K562 (cell line): ENCODE measurements around the gene ARHGEF7. TPM values are rescaled to one million over a fixed set of nuclear protein-coding genes. Genes with fewer than 3 reads are reported as not detected.

ENCODE experiments used
- ATAC-seq: fragments of 200-7000 bp; cut with Tn5 transposase; 3 replicates; pipeline ENCODE4 v1.9.1; 2020; ENCODE audit warnings: moderate library complexity
- BruUV-seq: library from RNA; stranded (reverse); fragments of 400-500 nt; replicated peaks from 2 replicates; lab custom pipeline; 2021; lab: Mats Ljungman, UMichigan
- CTCF ChIA-PET: fragments of 300-600 bp; formaldehyde crosslinking; extraction: SDS; loops from one replicate; lab custom pipeline; 2021; ENCODE audit warnings: low intra/inter-chr PET ratio; lab: Yijun Ruan, JAX
- POLR2A ChIA-PET: fragments of 300-600, 350-650 bp; sonication (Branson Sonifier 250); formaldehyde crosslinking; extraction: SDS; loops from one replicate; lab custom pipeline; 2021; ENCODE audit warnings: antibody characterized with exemption, inconsistent platforms; lab: Yijun Ruan, JAX
- DNase-seq, 4 experiments: peaks; one replicate each; pipeline versions ENCODE4 v3.0.0 to v3.0.0-alpha.2; 2011 to 2018; ENCODE audit warnings: low spot score in 3 of 4, mixed read lengths in 3 of 4; ENCODE audit errors: extremely low read depth in 1 of 4
- FAIRE-seq: peaks from 2 replicates; lab custom pipeline; 2011; peaks lifted over from hg19 to GRCh38; lab: Jason Lieb, UNC
- H2AFZ ChIP-seq: 2 replicates; pipeline ENCODE4 v1.6.0; 2011; ENCODE audit warnings: low read depth, low read length, control low read depth, inconsistent platforms
- H3K27ac ChIP-seq: fragments of 200-600 bp; 3 replicates; pipeline ENCODE4 v1.8.0; 2011; ENCODE audit warnings: low read depth, mild to moderate bottlenecking, control low read depth, inconsistent platforms, low read length, moderate library complexity, mixed read lengths; ENCODE audit errors: extremely low read depth
- H3K27me3 ChIP-seq, 2 experiments: fragments of 300-600 bp in 1 of 2; 2 replicates in 1 of 2; 3 replicates in 1 of 2; pipeline versions ENCODE4 v1.6.0 to v1.8.0; 2011; ENCODE audit warnings: inconsistent platforms in 2 of 2, low read length in 2 of 2, mild to moderate bottlenecking in 1 of 2, mixed read lengths in 1 of 2, moderate library complexity in 1 of 2; ENCODE audit not compliant: control insufficient read depth in 2 of 2, insufficient read depth in 2 of 2
- H3K36me3 ChIP-seq: fragments of 300-600 bp; 3 replicates; pipeline ENCODE4 v1.8.0; 2011; ENCODE audit warnings: mild to moderate bottlenecking, low read length, inconsistent platforms; ENCODE audit not compliant: control insufficient read depth, insufficient read depth
- H3K4me1 ChIP-seq, 2 experiments: fragments of 200-600 bp in 1 of 2; replicated peaks in 1 of 2; 2 replicates in 1 of 2; 3 replicates in 1 of 2; pipeline versions ENCODE4 v1.5.1 to v1.8.0; 2011; ENCODE audit warnings: inconsistent platforms in 2 of 2, low read length in 2 of 2, mild to moderate bottlenecking in 1 of 2, mixed read lengths in 1 of 2, moderate library complexity in 1 of 2; ENCODE audit not compliant: control insufficient read depth in 2 of 2, insufficient read depth in 2 of 2
- H3K4me2 ChIP-seq: 2 replicates; pipeline ENCODE4 v1.6.1; 2011; ENCODE audit warnings: low read length, control low read depth, inconsistent platforms, mixed read lengths; ENCODE audit not compliant: insufficient read depth
- H3K4me3 ChIP-seq: fragments of 200-600 bp; sonication (generic), shearing (Covaris generic); 2 replicates; pipeline ENCODE4 v1.5.1; 2016; ENCODE audit warnings: control low read depth, inconsistent platforms
- H3K79me2 ChIP-seq: fragments of 200-600 bp; 3 replicates; pipeline ENCODE4 v1.8.0; 2011; ENCODE audit warnings: low read length, inconsistent platforms; ENCODE audit not compliant: control insufficient read depth, insufficient read depth
- H3K9ac ChIP-seq, 2 experiments: 2 replicates each; pipeline versions ENCODE4 v1.6.0 to v1.6.1; 2011; ENCODE audit warnings: low read depth in 2 of 2, low read length in 2 of 2, control low read depth in 1 of 2, inconsistent platforms in 1 of 2, mild to moderate bottlenecking in 1 of 2, mixed read lengths in 1 of 2; ENCODE audit not compliant: insufficient read depth in 1 of 2
- H3K9me1 ChIP-seq: one replicate; pipeline ENCODE4 v1.6.0; 2011; ENCODE audit warnings: inconsistent platforms, mild to moderate bottlenecking, low read length, moderate library complexity; ENCODE audit not compliant: control insufficient read depth, insufficient read depth
- H3K9me3 ChIP-seq: replicated peaks from 2 replicates; pipeline ENCODE4 v1.5.1; 2011; ENCODE audit warnings: low read depth, low read length, inconsistent platforms; ENCODE audit not compliant: control insufficient read depth, insufficient read depth
- H4K20me1 ChIP-seq: replicated peaks from 2 replicates; pipeline ENCODE4 v1.6.1; 2011; ENCODE audit warnings: low read length, inconsistent platforms, mixed read lengths; ENCODE audit not compliant: control insufficient read depth, insufficient read depth
- ARID1B ChIP-seq: fragments of 450-650 bp; IDR thresholded peaks from 2 replicates; pipeline ENCODE4 v1.6.1; 2016; ENCODE audit warnings: antibody characterized with exemption, mild to moderate bottlenecking, inconsistent platforms
- ARID4B ChIP-seq: sonication (generic); formaldehyde crosslinking; IDR thresholded peaks from 2 replicates; pipeline ENCODE4 v1.8.0; 2022; ENCODE audit warnings: mild to moderate bottlenecking, missing genetic modification reagents
- ELK1 ChIP-seq: sonication (generic); formaldehyde crosslinking; IDR thresholded peaks from 2 replicates; pipeline ENCODE4 v1.8.1; 2022; ENCODE audit warnings: missing genetic modification reagents
- EP400 ChIP-seq: fragments of 450-650 bp; IDR thresholded peaks from 2 replicates; pipeline ENCODE4 v1.6.1; 2017; ENCODE audit warnings: antibody characterized with exemption, mild to moderate bottlenecking, moderate library complexity
- FOXA3 ChIP-seq, 2 experiments: fragments of 450-650 bp in 1 of 2; sonication (generic) in 1 of 2; formaldehyde crosslinking; IDR thresholded peaks in 1 of 2; conservative IDR thresholded peaks in 1 of 2; 2 replicates each; pipeline versions ENCODE4 v1.4.0 to v1.8.0; 2020 to 2022; ENCODE audit warnings: mild to moderate bottlenecking in 2 of 2, missing genetic modification reagents in 1 of 2
- LARP7 ChIP-seq: fragments of 450-650 bp; IDR thresholded peaks from 2 replicates; pipeline ENCODE4 v1.6.1; 2016
- ZSCAN29 ChIP-seq: fragments of 450-650 bp; IDR thresholded peaks from 2 replicates; pipeline ENCODE4 v1.6.1; 2017
- WGBS: fragments of 100-300 bp; shearing (Covaris generic); methylation state at CpG from one replicate; pipeline ENCODE4 v1.1.6; 2016; ENCODE audit warnings: low coverage, mixed read lengths; ENCODE audit not compliant: insufficient coverage; ENCODE audit errors: missing lambda C conversion rate; 5-methylcytosine and 5-hydroxymethylcytosine counted together
- in situ Hi-C: fragments of 300-500 bp; cut with MboI; formaldehyde crosslinking; loops from 4 replicates; pipeline ENCODE4 v1.15.0; 2018; ENCODE audit warnings: inconsistent platforms, mixed read lengths
- intact Hi-C: fragments of 100-400 bp; cut with micrococcal nuclease; formaldehyde crosslinking; loops from 2 replicates; pipeline ENCODE4 v1.14.2; 2022
- polyA plus RNA-seq, 8 experiments: library from polyadenylated mRNA; depleted of rRNA in 4 of 8; stranded (reverse) in 5 of 8; unstranded in 3 of 8; fragments of >200 nt; fragmentation: Nextera tagmentation in 2 of 8; fragmentation: Illumina TruSeq in 1 of 8; extraction: Ambion mirVana in 2 of 8; extraction: Trizol in 1 of 8; gene quantifications; 2 replicates each; pipeline versions ENCODE4 v1.2.1 to v1.2.3, GENCODE V29; 2011 to 2014; ENCODE audit warnings: inconsistent platforms in 1 of 8, missing spikeins in 1 of 8
- total RNA-seq, 7 experiments: library from RNA; depleted of rRNA in 6 of 7; stranded (reverse); fragments of >200 nt in 6 of 7; fragmentation: Illumina TruSeq in 2 of 7; extraction: Trizol in 2 of 7; gene quantifications; 2 replicates each; pipeline versions ENCODE4 v1.2.1 to v1.2.3, GENCODE V29; 2011 to 2021; ENCODE audit warnings: low replicate concordance in 1 of 7

The ARHGEF7 gene
- total and polyA plus RNA-seq, 9 of the 15 experiments (the other 6 are each of a cell fraction or from before 2014, with no cell fraction given) = 2.1 to 26.8 (median 17.5) TPM

- WGBS = 86% methylated on average over 8 of the region's 12 CpGs
- no peaks in the 10 kb centered on the region for H3K79me2 ChIP-seq
- TF ChIP-seq ARID1B = no peak
Observed at GRCh38 chr13:111280226-111280625, 165.1 kb downstream of the ARHGEF7 start.

GRCh38 chr13:111280681-111281585 is 165.8 kb downstream of the ARHGEF7 start:
- no peaks in the 10 kb centered on the region for H4K20me1 ChIP-seq
- no peaks in the 10 kb centered on the region for H3K9me3 ChIP-seq
- BruUV-seq = no TSS peak
- H3K27me3 ChIP-seq = no peaks in the 10 kb centered on the region
- ATAC-seq (no peak), DNase-seq (no peak), FAIRE-seq (no peak)
- no peak overlapping the region for H3K27ac ChIP-seq
- in situ Hi-C loops (no loop called here), intact Hi-C loops (no loop called here)
- 94% methylated on average over 10 of the region's 12 CpGs for WGBS
- H3K9me1 ChIP-seq = no peaks in the 10 kb centered on the region
- no peak overlapping the region for H3K4me2 ChIP-seq
- ChIA-PET POLR2A (interaction anchor here (1.4 kb wide), 1 partner anchor 11 kb away, joined by 3 read pairs; no protein-coding TSS in a partner anchor), CTCF (no interaction called here)
- peaks cover 59% of the 10 kb centered on the region; the same call in 2 of the 3 replicates for H3K36me3 ChIP-seq
- H3K9ac ChIP-seq = no peak overlapping the region
- H3K4me1 ChIP-seq = no peaks in the 10 kb centered on the region
- H3K79me2 ChIP-seq = no peaks in the 10 kb centered on the region
- no peak overlapping the region for H2AFZ ChIP-seq
- no peak overlapping the region for H3K4me3 ChIP-seq
- TF ChIP-seq ZSCAN29 (no peak), EP400 (no peak), LARP7 (no peak), FOXA3 (CRISPR knock-in tag; conservative IDR thresholded peaks at IDR 0.05 in 1 of 2, IDR thresholded peaks at IDR 0.05 in 1 of 2) (no peak), ELK1 (CRISPR knock-in tag) (no peak), ARID1B (no peak), ARID4B (CRISPR knock-in tag) (no peak)

More at GRCh38 chr13:111280226-111280625, 165.1 kb downstream of the ARHGEF7 start:
- Histone ChIP-seq H3K36me3 (peaks cover 66% of the 10 kb centered on the region; the same call in 2 of the 3 replicates), H2AFZ (no peak overlapping the region), H3K9me1 (no peaks in the 10 kb centered on the region), H3K27me3 (no peaks in the 10 kb centered on the region), H3K9ac (no peak overlapping the region), H3K4me3 (no peak overlapping the region), H3K9me3 (no peaks in the 10 kb centered on the region), H3K4me2 (no peak overlapping the region), H3K27ac (no peak overlapping the region), H4K20me1 (no peaks in the 10 kb centered on the region), H3K4me1 (no peaks in the 10 kb centered on the region)
- FAIRE-seq (no peak), DNase-seq (no peak), ATAC-seq (no peak)
- CTCF ChIA-PET = no interaction called here
- in situ Hi-C loops = no loop called here
- POLR2A ChIA-PET = interaction anchor here (0.7 kb wide), 1 partner anchor 8 kb away, joined by 3 read pairs; no protein-coding TSS in a partner anchor
- BruUV-seq = no TSS peak
- intact Hi-C loops = no loop called here
